GM21360 (cell line): ENCODE measurements around the gene DRC7.

ENCODE experiments used
- ATAC-seq: cut with Tn5 transposase; IDR thresholded peaks from one replicate; pipeline ENCODE4 v1.9.1; 2021; ENCODE audit warnings: mild to moderate bottlenecking, moderate library complexity; ENCODE audit not compliant: unreplicated experiment

Gene DRC7

DNA sequence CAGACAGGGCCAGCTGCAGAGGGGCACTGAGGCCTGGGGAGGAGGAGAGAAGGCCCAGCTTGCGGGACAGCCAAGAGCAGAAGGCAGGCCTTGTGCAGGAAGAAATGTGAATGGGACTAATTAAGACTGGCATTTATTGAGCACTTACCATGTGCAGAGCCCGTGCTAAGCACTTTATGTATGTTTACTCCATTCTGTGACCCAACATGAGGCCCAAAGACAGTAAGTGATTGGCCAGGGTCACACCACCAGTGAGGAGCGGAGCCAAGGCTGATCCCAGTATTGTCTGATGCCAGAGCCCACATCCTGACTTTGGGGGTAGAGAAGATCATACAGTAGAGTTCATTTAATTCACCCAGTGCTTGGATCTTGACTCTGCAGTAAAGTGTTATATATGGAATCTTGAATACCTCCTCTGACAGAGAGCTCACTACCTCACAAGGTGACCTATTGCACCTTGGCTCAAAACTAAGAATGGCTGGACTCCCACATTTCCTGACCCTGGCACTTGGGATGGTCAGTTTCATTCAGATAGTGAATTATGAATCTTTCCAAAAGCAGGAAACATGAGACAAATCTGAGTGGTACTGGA, 54.6 kb downstream of the DRC7 start:
- no peak for ATAC-seq

- ATAC-seq = no peak
These were observed 55.3 kb downstream of the DRC7 start for GRCh38 chr16:57749856-57750452.

DNA sequence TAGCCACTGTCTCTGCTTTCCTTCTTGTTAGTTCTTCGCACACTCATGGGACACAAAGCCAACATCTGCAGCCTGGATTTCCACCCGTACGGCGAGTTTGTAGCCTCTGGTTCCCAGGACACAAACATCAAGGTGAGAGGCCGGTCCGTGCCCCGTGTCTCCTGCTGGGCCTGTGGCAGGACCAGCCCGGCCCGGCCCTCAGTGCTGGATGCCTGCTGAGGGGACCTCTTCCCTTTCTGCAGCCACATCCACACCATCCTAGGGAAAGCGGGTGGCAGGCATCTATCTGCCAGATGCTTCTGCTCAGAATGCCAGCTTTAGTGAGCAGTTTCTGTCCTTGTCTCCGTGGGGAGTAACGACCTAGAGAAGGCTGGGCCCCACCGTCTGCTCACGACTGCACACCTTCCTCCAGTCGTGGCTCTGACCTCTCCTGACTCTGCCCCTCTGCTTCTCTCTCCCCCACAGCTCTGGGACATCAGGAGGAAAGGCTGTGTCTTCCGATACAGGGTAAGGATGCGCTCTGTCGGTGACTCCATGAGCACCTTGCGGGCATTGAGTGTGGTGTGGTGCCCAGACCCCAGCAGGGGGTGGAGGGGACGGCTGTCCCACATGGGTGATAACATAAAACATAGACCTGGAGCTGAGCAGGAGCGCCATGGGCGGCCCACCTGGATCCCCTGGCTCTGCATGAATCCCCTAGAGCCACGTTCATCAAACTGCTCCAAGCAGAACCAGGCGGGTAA, 56.4 kb downstream of the DRC7 start:
- no peak for ATAC-seq

DNA sequence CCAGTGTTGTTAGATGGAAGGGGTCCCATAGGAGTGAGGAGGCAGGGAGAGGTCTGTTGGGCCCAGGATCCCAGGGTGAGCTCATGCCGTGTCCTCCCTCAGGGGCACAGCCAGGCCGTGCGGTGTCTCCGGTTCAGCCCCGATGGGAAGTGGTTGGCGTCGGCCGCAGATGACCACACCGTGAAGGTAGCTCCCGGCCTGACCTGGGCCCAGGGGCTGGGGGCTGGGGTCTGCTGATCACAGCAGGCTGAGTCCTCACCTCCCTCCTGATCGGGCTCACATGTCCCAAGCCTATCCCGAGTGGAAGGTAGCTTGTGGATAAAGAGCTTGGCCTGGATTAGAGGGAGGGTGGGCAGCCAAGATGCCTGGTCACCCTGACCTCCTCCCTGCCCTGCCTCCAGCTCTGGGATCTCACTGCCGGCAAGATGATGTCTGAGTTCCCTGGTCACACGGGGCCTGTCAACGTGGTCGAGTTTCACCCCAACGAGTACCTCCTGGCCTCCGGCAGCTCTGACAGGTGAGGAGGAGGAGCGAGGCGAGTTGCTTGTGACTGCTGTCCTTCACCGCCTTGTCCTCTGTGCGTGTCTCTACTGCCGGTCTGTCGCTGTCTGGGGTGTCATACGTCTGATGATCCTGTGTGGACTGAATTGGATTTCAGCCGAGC, 57.1 kb downstream of the DRC7 start:
- no peak for ATAC-seq

DNA sequence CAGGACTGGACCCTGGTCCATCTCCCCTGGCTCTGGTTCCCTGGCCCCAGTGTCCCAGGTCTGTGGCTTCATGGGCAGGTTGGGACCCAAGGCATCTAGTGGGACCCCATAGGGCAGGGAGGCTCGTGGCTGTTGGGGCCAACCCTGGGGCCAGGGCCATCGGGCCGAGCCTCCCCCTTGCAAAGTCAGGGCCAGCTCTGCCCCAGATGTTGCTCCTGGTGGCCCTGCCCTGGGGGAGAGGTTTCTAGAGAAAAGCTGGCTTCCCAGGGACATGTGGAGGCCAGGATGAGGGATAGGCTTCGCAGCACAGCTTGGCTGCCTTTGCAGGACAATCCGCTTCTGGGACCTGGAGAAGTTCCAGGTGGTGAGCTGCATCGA, 57.6 kb downstream of the DRC7 start:
- ATAC-seq = no peak

- ATAC-seq = no peak
These were observed 58.2 kb downstream of the DRC7 start for GRCh38 chr16:57752581-57753447.

- ATAC-seq = no peak
These were observed 59.1 kb downstream of the DRC7 start for GRCh38 chr16:57753448-57754353.

DNA sequence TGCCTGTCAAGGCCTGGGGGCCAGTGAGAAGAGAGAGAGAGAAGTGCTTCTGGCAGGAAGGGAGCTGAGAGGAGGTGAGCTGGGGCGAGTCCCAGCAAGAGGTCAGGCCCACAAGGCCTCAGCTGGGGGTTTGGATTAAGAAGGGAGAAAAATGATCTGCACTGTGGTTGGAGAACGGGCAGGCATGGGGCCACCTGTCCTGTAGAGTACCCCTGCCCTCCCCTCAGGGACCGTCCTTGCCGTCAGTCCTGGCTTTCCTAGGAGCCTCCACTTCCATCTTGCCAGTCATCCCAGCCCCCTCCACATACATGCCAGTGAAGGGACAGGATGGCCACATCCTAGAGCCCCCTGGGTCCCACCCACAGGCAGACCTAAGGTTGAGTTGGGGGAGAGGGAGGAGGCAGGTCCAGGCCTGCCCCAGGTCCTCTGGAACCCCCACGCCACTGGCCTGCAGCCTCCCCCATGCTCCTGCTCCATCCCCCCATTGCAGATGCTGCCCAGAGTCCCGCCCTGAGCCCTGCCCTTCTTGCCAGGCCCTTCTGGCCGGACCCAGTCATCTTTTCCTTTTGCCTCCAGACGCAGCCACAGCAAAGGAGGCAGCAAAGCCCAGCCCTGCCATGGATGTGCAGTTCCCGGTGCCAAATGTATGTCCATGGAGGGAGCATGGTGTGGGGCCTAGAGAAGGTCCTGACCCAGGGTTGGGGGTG, 59.9 kb downstream of the DRC7 start:
- ATAC-seq = no peak

DNA sequence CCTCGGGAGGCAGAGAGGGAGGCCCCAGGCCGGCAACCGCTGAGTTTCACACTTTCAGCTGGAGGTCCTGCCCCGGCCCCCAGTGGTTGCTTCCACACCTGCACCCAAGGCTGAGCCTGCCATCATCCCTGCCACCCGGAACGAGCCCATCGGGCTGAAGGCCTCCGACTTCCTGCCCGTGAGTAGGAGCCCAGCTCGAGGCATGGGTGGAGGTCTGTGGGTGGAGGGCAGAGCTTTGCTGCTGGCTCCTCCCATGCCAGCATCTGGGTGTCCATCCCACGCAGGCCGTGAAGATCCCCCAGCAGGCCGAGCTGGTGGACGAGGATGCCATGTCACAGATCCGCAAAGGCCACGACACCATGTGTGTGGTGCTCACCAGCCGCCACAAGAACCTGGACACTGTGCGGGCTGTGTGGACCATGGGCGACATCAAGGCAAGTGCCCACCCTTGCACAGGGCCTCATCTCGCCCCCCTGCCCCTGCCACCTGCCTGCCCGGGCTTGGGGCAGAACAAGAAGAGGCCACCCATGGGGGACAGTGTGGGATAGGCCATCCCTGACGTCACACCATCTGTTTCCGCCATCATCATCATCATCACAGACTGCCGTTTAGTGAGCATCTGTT, 60.6 kb downstream of the DRC7 start:
- ATAC-seq = no peak

DNA sequence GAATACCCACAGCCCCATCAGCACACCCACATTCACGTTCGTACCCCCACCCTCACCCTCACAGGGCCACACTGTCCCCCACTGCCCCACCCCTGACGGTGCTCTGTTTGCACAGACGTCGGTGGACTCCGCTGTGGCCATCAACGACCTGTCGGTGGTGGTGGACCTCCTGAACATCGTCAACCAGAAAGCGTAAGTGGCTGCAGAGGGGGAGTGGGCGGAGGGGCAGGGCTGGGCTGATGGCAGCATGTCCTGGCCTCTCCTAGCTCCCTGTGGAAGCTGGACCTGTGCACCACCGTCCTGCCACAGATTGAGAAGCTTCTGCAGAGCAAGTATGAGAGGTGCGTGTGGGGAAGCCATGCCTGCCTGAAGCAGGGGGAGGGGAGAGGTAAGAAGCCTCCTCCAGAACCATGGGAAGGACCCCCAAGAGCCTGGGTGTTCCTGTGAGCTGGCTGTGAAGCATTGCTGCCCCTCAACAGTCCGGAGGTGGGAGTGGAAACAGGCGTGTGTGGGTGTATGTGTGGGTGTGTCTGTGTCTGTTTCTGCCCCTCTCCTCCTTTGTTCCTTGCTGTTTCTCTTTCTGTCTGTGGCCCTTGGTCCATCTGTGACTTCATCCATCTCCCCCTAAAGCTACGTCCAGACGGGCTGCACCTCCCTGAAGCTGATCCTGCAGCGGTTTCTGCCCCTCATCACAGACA, 61.3 kb downstream of the DRC7 start:
- no peak for ATAC-seq

DNA sequence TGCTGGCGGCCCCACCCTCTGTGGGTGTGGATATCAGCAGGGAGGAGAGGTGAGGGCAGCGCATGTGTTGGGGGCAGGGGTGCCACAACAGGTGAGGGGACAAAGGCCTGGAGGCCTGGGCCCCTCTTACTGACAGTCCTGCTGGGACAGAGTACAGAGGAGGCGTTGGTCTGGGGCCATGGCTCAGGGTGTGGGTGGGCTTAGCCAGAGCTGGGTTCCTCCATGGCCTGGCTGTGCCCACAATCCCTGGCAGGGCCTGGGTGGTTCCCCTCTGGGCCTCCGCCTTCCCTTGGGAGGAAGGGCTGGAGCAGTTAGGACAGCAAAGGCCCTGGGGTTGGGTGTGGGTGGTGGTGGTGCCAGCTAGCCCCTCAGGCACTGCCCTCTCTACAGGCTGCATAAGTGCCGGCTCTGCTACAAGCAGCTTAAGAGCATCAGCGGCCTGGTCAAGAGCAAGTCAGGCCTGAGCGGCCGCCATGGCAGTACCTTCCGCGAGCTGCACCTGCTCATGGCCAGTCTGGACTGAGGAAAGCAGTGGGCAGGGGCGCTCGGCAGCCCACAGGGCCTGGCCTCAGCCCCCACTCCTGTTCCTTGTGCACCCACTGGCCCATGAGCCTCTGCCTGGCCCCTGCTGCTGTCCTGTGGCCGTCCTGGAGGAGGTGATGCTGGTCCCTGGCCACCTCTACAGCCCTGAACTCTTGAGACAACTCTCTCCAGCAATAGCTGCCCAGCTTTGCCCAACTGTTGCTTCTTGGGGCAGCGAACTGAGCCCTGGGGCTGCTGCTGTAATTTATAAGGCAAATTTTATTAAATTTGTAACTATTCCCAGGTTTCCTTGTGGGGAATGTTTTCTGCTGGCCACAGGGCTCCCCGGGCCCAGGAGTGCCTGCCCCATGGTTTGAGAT, 62.1 kb downstream of the DRC7 start:
- no peak for ATAC-seq

DNA sequence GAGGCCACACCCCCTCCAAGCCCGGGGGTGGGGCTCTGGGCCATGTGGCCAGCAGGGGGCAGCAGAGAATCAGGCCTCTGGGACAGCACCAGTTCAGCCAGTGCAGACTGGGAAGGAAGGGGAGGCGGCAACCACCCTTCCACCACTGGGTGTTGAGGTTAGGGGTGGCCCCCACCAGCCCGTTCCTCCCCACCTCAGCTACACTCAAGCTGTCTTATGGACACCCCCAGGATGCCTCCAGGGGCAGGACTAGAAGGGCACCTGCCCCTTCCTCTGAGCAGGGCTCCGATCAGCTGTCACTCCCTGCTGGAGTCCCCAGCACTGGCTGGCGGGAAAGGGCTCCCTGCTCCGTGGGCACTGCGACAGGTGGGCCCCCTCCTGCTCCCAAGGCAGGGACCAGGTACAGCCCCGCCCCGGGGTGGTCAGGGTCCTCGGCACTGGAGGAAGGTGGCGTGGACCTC, 62.8 kb downstream of the DRC7 start:
- ATAC-seq = peak; percentile 77

DNA sequence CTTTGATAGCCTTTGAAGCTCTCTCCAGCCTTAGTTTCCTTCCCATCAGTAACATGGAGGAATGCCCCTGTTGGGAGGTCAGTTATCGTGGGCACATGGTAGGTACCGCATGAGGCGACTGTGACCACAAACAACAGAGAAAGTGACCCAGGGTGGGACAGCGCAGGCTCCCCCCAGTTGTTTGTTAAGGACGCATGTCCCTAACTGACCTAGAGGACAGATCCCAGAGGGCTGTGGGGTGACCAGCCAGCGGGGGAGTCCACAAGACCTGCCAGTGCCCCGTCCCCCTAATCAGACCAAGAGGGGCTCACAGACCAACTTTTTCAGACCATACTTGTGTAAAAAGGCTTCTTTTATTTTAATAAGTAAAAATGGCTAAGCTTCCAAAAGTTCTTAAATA, 63.3 kb downstream of the DRC7 start:
- no peak for ATAC-seq

- ATAC-seq = no peak
These were observed 63.9 kb downstream of the DRC7 start for GRCh38 chr16:57758331-57759117.

GRCh38 chr16:57759131-57759530, 64.5 kb downstream of the DRC7 start:
- ATAC-seq = no peak
